LNCAP (cell line): Measurements from ENCODE around the gene IRF9.

ENCODE experiments used
- TF ChIP-seq, protein P1 (sequence below): fragments of 450-650 bp; IDR thresholded peaks from 2 replicates; pipeline ENCODE4 v1.5.1; 2017; ENCODE audit warnings: mild to moderate bottlenecking

The IRF9 gene

DNA sequence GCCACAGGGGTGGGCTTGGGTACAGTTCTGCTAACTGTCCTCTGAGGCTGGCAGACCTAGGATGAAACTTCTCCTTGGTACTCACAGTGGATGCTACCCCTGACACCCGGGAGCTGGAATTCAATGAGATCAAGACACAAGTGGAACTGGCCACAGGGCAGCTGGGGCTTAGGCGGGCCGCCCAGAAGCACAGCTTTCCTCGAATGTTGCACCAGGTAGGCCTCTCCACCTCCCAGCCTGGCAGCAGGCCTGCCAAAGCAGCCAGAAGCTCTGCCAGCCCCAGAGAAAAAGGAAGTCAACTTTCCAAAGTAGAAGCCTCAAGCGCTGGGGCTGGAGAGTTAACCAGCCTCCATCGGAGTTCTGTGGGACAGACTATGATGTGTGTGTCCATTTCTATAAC lies 43.9 kb upstream of the IRF9 start:
- TF ChIP-seq, protein P1, sequence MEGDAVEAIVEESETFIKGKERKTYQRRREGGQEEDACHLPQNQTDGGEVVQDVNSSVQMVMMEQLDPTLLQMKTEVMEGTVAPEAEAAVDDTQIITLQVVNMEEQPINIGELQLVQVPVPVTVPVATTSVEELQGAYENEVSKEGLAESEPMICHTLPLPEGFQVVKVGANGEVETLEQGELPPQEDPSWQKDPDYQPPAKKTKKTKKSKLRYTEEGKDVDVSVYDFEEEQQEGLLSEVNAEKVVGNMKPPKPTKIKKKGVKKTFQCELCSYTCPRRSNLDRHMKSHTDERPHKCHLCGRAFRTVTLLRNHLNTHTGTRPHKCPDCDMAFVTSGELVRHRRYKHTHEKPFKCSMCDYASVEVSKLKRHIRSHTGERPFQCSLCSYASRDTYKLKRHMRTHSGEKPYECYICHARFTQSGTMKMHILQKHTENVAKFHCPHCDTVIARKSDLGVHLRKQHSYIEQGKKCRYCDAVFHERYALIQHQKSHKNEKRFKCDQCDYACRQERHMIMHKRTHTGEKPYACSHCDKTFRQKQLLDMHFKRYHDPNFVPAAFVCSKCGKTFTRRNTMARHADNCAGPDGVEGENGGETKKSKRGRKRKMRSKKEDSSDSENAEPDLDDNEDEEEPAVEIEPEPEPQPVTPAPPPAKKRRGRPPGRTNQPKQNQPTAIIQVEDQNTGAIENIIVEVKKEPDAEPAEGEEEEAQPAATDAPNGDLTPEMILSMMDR: no peak

DNA sequence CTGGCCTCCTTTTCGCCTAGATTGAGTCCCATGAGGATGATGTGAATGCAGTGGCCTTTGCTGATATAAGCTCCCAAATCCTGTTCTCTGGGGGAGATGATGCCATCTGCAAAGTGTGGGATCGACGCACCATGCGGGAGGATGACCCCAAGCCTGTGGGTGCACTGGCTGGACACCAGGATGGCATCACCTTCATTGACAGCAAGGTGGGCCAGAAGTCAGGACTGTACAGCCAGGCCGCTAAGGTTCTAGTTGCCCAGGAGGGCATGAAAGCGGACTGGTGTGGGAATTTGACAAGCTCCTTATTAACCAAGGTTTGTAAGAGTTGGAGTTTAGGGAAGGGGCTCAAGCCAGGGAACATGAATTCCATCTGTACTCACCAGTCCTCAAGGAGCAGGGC lies 41.4 kb upstream of the IRF9 start:
- TF ChIP-seq, protein P1: no peak

DNA sequence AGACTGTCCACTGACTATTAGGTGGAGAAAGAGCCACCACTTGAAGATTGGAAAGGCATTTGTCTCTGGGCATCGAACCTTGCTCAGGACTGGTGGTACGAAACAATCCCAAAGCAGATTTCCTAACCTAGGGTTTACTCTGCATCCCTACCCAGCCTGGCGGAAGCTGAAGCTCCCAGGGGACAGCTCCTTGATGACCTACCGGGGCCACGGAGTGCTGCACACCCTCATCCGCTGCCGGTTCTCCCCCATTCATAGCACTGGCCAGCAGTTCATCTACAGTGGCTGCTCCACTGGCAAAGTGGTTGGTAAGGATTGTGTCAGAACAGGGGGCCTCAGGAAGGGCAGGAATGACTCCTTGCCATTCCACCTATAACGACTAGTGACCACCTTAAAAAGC lies 39.9 kb upstream of the IRF9 start:
- TF ChIP-seq, protein P1: no peak

DNA sequence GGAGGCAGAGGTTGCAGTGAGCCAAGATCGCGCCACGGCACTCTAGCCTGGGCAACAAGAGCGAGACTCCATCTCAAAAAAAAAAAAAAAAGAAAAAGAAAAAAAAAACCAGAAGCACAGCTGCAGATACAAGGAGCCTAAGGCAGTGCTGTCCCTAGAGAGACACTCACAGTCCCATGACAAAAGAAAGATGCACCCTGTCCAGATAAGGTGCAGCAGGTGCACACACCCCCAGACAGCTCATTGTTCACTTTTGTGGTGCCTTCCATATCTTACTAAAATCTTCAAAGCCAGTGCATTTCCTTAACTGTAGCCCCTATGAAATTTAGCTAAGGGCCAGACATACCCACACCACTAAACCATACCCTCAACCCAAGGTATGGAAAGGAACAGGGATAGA lies 38.6 kb upstream of the IRF9 start:
- TF ChIP-seq, protein P1: no peak

DNA sequence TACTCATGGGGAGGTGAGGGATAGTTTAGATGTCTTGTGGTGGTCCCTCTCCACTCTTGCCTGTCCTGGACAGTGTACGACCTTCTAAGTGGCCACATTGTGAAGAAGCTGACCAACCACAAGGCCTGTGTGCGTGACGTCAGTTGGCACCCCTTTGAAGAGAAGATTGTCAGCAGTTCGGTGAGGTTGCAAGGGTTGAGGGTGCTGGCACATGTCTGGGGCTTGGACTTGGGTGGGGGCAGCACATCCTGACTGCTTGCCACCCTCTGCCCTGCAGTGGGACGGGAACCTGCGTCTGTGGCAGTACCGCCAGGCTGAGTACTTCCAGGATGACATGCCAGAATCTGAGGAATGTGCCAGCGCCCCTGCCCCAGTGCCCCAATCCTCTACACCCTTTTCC lies 38.2 kb upstream of the IRF9 start:
- TF ChIP-seq, protein P1: no peak

DNA sequence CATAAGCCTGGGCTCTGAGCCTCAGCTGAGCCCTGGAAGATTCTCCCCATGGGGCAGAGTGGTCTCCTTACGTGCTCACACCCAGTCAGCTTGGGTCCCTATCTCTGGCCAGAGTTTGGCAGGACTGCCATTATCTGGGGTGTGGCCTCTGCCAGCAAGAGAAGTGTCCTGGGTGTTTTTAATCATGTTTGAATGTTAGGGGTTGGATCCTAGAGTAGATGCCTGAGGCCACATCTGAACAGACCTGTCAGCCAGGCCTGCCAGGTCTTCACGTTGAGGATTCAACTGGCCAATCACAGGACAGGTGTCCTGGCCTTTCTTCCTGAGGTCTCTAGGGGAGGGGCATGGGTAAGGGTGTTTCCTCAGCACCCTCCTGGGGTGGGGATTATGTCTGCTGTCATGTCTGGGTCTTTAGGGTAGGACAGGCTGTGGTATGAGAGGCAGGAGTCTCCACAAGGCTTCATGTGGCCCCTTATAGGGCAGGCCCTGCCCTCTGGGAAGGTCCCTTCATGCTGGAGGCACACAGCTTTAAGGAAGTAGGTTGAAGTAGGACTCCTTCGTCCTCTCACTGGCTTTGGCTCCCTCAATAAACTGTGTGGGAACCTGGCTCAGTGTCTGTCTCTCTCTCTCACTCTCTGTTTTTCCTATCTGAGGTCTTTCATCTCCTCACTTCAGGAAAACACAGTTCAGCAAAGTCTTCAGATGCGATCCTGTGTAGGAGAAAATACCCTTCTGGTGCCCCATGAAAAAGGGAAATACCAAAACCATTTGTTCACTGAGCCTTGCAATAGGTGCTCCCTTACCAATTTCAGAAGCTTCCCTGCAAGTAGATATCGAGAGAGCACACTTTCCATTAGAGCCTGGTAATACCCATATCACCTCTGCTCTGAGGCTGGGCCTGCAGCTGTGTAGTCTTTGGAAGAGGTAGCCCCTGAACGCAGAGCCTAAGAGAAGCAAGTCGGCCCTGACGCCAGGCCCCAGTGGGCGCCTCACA lies 37.3 kb upstream of the IRF9 start:
- TF ChIP-seq, protein P1: no peak

DNA sequence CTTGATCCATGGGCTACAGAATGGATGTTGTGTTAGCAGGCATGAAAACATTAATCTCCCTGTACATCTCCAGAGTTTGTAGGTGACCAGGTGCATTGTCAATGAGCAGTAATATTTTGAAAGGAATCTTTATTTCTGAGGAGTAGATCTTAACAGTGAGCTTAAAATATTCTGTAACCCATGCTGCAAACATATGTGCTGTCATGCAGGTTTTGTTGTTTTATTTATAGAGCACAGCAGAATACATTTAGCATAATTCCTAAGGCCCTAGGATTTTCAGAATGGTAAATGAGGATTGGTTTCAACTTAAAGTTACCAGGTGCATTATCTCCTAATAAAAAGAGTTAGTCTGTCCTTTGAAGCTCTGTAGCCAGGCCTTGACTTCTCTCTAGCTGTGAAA lies 34.1 kb upstream of the IRF9 start:
- TF ChIP-seq, protein P1: no peak
